Activated CD4-positive, alpha-beta T cell treated with anti-CD3 and anti-CD28 coated beads for 24 hours (primary cell): Measurements from ENCODE around the gene RGS1.

Experiments
- DNase-seq, 2 donors: peaks; one replicate each; pipeline ENCODE4 v3.0.0-alpha.2; 2020; ENCODE audit warnings: low read depth in 2 of 2

RGS1 gene

GRCh38 chr1:192553741-192554140, 21.8 kb upstream of the RGS1 start:
- no peak for DNase-seq

- no peak for DNase-seq
Measured at GRCh38 chr1:192554904-192555303, 20.7 kb upstream of the RGS1 start.

DNA sequence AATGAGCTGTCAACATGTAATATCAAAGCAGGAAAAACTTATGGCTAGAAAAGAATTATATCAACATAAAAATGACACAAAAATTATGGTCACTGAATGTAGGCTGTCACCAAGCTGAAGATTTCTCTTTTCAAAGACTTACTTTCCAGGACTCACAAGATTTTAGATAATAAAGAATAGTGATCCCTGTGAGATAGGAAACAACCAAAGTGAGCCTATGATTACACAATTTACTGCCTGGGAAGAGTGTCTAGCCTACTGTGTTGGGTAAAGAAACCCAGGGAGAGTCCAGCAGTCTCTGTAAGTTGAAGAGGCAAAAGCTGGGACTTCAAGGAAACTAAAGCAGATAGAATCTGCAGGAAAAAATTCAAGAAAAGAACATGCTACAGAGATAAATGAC, 20.2 kb upstream of the RGS1 start:
- no peak for DNase-seq

- no peak for DNase-seq
Measured at GRCh38 chr1:192557841-192558595, 17.6 kb upstream of the RGS1 start.

DNA sequence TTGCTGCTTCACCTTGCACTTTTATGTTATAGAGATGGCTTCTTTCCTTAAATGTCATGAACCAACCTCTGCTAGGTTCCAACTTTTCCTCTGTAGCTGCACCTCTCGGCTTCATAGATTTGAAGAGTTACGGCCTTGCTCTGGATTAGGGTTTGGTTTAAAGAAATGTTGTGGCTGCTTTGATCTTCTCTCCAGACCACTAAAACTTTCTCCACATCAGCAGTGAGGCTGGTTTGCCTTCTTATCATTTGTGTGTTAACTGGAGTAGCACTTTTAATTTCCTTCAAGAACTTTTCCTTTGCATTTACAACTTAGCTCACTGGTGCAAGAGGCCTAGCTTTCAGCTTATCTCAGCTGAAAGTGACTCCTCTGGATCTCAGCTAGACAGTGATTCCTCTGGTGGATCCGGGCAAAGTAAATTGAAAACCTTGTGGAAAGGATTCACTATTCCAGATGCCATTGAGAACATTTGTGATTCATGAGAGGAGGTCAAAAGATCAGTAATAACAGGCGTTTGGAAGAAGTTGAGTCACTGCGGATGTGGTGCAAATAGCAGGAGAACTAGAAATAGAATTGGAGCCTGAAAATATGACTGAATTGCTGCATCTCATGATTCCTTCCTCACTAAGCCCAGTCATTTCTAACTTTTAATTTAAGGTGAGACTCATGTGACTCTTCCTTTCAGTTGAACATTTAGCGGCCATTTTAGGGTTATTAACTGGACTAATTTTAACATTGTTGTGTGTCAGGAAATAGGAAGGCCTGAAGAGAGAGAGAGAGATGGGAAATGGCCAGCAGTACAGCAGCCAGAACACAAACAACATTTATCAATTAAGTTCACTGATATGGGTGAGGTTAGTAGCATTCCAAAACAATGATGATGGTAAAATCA, 16.2 kb upstream of the RGS1 start:
- no peak for DNase-seq

DNA sequence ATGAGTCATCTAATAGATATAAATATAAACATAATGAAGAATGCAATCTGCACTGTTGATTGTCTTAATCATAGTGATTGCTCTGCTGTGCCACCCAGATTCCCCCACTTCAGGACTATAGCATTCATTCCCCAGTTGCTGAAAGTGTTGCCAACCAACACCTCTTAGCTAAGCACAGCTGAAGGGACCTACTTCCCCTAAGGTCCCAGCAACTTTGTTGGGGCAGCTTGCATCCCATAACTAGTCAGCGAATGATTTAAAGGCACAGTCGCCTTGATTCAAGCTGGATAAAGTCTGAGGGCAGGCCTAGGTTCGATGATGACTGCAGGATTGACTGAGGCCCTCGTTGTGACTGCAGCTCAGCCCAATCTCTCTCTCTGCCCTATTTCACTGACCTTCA, 14.3 kb upstream of the RGS1 start:
- DNase-seq: no peak

- DNase-seq: no peak
Measured at GRCh38 chr1:192563129-192563528, 12.4 kb upstream of the RGS1 start.

GRCh38 chr1:192564099-192564498, 11.5 kb upstream of the RGS1 start:
- no peak for DNase-seq

DNA sequence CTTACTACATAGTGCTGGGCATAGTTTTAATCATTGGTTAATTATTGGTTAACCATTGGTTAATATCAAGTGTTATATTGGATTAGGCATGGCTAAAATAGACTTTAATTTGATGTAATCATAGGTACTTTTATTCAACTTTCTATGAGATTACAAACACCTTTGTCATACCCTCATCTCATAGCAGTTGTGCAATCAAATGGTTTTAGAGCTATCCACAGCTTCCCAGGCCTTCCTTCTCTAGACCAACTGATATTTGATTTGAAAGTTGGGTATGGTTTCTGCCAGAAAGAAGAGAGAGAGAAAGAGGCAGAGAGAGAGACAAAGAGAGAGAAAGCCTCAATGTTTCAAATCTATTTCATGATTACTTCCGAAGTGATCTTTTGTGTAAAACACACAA, 9.6 kb upstream of the RGS1 start:
- DNase-seq: no peak

GRCh38 chr1:192566657-192567056, 8.9 kb upstream of the RGS1 start:
- DNase-seq: no peak

DNA sequence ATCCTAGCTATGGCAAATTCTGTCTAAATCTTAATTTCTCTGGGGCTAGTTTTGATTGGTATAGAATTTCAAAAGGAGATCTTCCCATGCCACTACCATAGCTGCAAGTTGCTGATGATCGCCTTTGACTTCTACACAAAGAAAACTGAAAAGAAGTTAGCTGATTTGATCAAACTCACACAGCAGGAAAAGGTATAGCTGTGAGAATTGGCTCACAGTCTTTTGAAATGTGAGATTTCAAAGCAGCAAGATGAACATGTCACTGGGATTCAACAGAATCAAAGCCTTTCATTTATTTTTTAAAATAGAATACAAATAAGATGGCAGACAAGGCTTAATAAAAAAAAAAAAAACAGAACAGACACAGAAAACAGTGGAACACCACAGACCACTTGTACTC, 7.5 kb upstream of the RGS1 start:
- no peak for DNase-seq

GRCh38 chr1:192571668-192572067, 3.9 kb upstream of the RGS1 start:
- DNase-seq: no peak

DNA sequence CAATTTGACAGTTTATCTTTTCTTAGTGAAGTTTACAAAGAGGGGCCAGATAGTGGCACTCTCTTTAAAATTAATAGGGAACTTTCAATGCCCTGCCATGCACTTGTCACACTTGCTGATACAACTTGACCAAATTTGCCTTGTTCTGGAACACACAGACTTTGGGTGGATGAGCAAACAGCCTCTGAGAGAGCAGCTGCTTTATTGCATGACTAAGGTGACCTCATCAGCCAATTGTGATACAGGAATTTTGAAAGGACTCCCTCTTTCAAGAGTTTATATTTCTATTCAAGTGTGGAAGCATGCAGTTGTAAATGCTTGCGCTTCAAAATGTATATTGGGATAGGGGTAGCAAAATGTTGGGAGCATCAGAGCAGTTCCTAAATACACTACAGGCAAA, 2.1 kb upstream of the RGS1 start:
- no peak for DNase-seq

DNA sequence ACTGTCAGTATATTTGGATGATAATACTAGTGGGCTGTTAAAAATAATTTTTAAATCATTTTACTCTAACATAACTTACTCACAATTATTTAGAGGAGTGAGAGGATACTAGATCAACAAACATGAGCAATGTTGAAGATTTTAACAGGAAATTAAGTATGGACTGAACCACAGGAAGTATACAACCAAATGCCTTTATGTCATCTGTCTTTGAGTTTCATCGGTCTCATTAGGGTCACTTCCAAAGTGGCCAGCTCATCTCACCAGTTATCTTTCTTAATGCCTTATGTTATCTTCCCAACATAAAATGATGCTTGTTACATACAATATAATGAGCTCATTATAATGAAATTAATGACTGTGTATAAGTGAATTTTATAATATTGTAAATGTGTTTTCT, 1.5 kb upstream of the RGS1 start:
- DNase-seq: no peak

DNA sequence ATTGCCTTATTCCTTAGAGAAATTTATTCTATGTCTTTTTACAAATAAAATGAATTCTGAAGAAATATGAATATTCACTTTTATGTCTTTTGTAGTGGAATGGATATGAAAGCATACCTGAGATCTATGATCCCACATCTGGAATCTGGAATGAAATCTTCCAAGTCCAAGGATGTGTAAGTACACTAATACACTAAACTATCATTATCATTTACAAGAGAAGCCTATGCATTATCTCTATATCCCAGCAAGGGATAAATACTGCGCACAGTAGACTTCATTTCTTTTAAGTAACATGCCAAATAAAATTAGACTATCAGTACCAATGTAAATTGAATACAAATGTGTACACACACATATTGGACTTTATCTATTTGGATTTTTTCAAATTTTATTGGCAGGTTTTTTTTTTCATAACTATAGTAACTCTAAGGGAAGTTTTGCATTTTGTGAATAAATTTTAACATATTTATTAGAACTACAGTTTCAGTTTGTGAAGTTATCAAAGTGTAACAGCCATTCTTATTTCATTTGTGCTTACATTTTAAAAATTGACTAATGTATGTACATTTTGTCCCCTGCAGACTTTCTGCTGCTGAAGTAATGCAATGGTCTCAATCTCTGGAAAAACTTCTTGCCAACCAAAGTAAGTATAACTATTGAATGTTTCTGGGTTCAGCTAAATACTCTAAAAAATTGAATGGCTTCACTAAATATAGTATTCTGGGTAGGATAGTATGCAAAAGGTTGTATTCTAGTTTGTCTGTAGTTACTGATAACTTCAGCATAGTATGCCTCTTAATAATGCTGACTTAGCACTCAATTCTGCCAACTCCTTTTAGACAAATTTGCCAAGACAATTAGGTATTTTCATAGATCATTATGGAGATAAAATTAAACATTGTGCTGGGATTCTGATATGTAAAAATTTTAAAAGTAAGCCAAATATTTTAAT, 894 bp downstream of the RGS1 start:
- no peak for DNase-seq

- no peak for DNase-seq
Measured at GRCh38 chr1:192577145-192578140, 1.9 kb downstream of the RGS1 start.

DNA sequence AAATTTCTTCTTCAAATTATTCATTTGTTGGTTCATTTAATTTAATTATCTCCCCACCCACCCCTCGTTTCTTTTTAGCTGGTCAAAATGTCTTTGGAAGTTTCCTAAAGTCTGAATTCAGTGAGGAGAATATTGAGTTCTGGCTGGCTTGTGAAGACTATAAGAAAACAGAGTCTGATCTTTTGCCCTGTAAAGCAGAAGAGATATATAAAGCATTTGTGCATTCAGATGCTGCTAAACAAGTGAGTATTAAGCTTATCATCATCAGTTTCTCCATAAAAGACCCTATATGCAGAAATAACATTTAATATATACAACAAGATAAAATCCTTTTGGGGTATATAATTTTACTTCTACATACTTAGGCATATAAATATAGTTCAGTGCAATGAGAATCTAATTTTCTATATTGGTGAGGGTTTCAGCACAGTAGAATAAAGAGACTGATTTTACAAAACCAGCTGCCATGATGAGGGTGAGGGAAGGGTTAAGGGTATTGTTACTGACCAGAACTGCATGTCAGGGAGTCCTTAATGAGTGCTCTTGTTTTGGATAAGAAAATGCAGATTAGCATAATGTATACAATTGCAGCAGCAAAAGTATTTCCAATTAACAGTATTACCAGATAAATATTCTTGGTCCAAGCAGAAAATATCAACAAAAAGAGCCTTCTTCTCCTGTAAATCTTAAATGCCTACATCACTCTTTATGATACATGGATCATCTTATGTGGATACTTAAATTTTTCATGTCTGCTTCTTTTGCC, 2.8 kb downstream of the RGS1 start:
- no peak for DNase-seq

GRCh38 chr1:192579010-192579738, 3.6 kb downstream of the RGS1 start:
- DNase-seq: no peak

DNA sequence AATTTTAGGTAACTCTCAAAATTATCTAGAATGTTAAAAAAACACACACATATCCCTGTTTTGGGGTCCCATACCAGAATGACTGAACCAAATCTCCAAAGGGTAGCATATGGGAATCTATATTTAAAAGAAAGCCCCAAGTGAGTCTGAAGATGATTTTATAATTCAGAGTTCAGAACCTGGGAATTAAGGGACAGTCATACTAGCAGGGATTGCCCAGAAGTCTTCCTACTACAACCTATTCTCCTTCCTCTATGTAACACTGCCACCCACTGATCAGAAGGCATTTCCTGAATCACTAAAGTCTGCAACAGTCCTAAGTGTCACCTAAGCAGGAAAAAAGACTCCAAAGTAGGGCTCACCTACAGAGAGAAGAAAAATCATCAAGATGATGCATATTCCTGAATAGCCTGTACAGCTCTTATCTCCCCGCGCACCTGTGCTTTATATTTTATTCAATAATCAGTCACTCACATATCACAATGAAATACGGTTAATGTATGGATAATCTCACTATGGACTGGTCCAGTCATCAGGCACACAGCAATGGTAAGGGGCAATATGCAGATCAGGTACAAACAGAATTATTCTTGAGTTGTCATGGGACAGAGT, 4.9 kb downstream of the RGS1 start:
- DNase-seq: no peak
